ENCODE data around the gene PPM1J.

DNA sequence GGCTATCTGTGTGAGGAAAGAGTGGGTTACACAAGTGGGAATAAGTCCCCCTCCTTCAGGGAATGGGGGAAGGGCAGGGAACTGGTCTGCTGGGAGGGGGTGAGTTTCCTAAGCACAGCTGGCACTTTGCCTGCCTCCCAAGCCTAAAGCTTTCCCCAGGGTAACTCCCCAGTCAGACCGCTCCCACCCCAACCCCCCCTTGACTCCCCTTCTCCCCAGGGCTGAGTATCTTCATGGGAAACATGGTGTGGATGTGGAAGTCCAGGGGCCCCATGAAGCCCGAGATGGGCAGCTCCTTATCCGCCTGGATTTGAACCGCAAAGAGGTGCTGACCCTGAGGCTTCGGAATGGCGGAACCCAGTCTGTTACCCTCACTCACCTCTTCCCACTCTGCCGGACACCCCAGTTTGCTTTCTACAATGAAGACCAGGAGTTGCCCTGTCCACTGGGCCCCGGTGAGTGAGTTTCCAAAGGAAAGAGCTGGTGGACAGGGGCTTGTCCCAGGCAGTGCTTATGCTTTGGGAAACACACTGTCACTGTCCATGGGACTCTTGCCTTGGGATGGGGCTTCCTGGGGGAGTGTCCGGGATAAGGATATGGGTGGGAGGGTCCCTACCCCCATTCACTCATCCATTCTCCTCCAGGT is 25.8 kb downstream of the PPM1J start:
- TF ChIP-seq, protein P1, sequence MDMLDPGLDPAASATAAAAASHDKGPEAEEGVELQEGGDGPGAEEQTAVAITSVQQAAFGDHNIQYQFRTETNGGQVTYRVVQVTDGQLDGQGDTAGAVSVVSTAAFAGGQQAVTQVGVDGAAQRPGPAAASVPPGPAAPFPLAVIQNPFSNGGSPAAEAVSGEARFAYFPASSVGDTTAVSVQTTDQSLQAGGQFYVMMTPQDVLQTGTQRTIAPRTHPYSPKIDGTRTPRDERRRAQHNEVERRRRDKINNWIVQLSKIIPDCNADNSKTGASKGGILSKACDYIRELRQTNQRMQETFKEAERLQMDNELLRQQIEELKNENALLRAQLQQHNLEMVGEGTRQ (IDR thresholded peaks at IDR 0.05; ENCODE audit: borderline replicate concordance, low read depth, low read length), result no peak
- no peak for TF ChIP-seq NFIC (IDR thresholded peaks at IDR 0.05; ENCODE audit: borderline replicate concordance)
- TF ChIP-seq EZH2phosphoT487 (IDR thresholded peaks at IDR 0.05; ENCODE audit: borderline replicate concordance, low read depth), result no peak
- no peak for TF ChIP-seq GABPA (IDR thresholded peaks at IDR 0.05; ENCODE audit: low read depth)
- TF ChIP-seq JUND (IDR thresholded peaks at IDR 0.05), result no peak
- TF ChIP-seq, protein P2, sequence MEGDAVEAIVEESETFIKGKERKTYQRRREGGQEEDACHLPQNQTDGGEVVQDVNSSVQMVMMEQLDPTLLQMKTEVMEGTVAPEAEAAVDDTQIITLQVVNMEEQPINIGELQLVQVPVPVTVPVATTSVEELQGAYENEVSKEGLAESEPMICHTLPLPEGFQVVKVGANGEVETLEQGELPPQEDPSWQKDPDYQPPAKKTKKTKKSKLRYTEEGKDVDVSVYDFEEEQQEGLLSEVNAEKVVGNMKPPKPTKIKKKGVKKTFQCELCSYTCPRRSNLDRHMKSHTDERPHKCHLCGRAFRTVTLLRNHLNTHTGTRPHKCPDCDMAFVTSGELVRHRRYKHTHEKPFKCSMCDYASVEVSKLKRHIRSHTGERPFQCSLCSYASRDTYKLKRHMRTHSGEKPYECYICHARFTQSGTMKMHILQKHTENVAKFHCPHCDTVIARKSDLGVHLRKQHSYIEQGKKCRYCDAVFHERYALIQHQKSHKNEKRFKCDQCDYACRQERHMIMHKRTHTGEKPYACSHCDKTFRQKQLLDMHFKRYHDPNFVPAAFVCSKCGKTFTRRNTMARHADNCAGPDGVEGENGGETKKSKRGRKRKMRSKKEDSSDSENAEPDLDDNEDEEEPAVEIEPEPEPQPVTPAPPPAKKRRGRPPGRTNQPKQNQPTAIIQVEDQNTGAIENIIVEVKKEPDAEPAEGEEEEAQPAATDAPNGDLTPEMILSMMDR (IDR thresholded peaks at IDR 0.05), result no peak
- TF ChIP-seq TCF12 (IDR thresholded peaks at IDR 0.05), result no peak
- TF ChIP-seq SMC3 (IDR thresholded peaks at IDR 0.05; ENCODE audit: low read depth, low read length), result no peak
- no peak for TF ChIP-seq EP300 (IDR thresholded peaks at IDR 0.05; ENCODE audit: borderline replicate concordance in 1 of 2, low read depth in 1 of 2, low read length in 1 of 2)
- TF ChIP-seq TAF1 (IDR thresholded peaks at IDR 0.05; ENCODE audit: borderline replicate concordance, low read depth, low read length), result no peak
- no peak for TF ChIP-seq POLR2AphosphoS5 (IDR thresholded peaks at IDR 0.05; ENCODE audit: low read depth, low read length)
- TF ChIP-seq FOXM1 (IDR thresholded peaks at IDR 0.05; ENCODE audit: low read depth), result no peak

All from SK-N-SH (cell line).